Brain pericyte (primary cell): ENCODE data around the gene PLOD3.
A peak's percentile ranks its signal among the peaks of the same experiment; 100 is the strongest.

ENCODE experiments used
- DNase-seq: peaks from one replicate; pipeline ENCODE4 v3.0.0-alpha.2; 2012; ENCODE audit warnings: low read depth, low spot score

The PLOD3 gene

DNA sequence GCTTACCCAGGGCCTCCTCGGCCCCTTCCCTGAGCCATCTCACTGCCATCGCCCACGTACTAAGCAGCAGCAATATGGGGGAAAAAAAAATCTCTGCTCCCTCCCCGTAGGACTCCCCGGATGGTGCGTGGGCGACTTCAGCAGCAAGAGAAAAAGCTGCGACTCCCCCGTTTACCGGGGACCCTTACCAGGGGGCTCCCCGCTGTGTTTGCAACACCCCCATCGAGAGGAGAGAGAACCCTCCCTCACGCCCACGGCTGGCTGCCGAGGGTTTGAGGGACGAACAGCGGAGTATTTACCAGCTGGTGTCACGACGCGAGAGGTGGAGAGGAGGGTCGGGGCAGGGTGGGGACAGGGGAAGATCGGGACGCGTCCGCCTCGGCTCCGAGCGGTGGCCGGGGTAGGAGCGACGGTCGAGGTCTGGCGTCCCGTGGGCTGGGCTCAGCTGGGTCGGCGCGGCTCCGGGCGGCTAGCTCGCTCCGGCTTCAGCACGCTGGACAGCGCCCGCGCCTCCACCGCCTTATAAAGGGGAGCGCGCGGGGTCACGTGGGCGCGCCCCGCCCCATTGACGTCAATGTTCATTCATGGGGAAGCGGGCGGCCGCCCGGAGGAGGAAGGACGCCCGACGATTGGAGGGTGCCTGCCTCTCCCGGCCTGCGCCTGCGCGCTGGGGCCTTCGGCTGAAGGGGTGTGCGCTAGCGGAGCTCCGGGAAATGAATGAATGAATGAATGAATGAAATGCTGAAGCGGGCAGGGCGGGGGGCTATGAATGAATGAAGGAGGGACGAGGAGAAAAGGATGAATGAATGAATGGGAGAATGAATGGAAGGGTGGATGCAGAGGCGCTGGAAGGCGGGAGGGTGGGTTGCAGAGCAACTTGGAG lies 52.1 kb downstream of the PLOD3 start, which contains the start of gene VGF:
Gene VGF (minus strand): TSS at position 495 of the 883 bp plus-strand sequence. CDS start 726 bp downstream, outside the sequence.
- peak; percentile 59 for DNase-seq

- no peak for DNase-seq
These were observed 53.1 kb downstream of the PLOD3 start for GRCh38 chr7:101164071-101164840.

DNA sequence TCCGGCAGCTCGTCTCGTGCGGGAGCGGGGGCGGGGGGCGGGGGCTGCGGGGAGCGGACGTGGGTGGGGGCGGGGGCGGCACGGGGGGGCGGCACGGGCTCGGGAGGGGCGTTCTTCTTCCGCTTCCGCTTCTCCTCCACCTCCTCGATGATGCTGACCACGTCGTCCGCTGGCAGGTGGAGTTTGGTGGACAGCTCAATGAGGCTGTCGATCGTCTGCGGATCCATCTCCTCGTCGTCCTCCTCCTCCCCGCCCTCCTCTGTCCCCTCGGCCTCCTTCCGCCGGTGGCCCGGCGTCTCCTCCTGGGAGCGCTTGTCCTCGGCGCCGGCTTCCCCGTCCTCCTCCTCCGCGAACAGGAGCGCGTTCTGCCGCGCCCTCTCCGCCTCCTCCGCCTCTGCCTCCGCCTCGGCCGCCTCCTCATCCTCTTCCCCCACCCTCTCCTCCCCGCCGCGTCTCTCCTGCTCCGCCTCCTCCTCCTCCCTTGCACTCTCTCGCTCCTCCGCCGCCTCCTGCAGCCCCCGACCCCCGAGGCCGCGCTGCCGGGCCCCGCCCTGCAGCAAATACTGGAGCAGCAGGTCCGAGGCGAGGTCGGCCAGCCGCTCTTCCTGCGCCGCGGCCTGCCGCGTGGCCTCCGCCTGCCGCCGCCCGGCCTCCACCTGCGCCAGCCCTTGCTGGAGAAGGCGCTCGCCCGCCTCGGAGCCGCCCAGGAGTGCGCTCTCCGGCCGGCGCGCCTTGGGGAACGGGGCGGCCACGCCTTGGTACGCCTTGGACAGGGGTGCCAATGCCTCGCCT lies 53.9 kb downstream of the PLOD3 start:
- DNase-seq, result no peak

- no peak for DNase-seq
These were observed 54.7 kb downstream of the PLOD3 start for GRCh38 chr7:101162551-101163278.

DNA sequence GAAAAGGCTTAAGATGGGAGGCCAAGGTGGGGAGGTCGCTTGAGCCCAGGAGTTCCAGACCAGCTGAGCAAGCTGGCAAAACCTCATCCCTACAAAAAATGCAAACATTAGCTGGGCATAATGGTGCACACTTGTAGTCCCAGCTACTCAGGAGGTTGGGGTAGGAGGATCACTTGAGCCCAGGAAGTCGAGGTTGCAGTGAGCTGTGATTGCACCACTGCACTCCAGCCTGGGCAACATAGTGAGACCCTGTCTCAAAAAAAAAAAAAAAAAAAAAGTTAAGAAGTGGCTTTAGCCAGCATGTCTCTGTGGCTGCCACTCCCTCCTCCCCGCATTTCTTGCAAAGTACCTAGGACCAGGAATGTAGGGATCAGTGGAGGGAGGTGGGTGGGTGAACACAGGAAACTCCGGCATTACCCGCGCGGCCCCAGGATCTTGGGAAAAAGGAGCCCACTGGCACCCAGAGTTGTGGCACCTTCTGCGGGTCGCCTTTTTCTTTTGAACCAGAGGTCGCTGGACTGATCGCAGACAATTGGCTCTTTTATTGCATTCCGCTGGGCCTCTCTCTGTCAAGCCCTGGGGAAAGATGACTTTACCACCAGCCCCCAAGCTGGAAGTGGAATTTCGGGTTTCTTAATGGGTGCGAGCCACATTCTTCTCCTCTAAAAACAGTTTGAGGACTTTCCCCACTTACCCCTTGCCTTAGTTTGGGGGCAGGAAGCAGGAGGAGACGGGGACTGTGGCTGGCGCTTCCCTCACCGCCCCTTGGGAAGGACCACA lies 55.5 kb downstream of the PLOD3 start:
- no peak for DNase-seq

DNA sequence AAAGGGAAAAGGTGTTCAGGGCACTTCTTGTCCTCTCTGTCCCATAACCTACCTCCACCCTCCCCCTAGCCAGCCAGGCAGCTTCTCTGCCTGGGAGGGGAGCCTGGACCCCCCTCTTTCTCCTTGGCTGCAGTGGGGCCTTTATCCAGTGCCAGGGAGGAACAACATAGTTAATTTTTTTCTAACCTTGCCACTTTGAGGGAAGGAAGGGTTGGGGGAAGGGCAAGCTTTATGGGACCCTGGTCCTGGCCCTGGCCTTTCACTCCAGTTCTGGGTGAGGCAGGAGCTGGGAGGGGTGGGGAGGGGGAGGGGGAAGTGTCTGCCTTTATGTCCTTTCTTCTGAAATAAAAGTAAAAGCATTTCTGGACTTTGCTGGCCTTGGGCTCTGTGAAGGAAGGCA lies 56.5 kb downstream of the PLOD3 start:
- DNase-seq, result no peak

- no peak for DNase-seq
These were observed 57.4 kb downstream of the PLOD3 start for GRCh38 chr7:101159696-101160674.

GRCh38 chr7:101156866-101157589 lies 60.4 kb downstream of the PLOD3 start:
- DNase-seq, result no peak

GRCh38 chr7:101156277-101156676 lies 61.1 kb downstream of the PLOD3 start:
- DNase-seq, result no peak
